Activated CD4-positive, CD25-positive, alpha-beta regulatory T cell treated with anti-CD3 and anti-CD28 coated beads, Interleukin-2, amount 50 U/mL, for 72 hours (primary cell): ENCODE results near the gene ZBTB34.
"Not testable (repeated sequence)": the region's sequence is repeated elsewhere in the genome, so short reads cannot be mapped to it uniquely, and the experiment has no call there.

ENCODE experiments used
- DNase-seq: peaks from one replicate; pipeline ENCODE4 v3.0.0; 2021

Gene ZBTB34, protein sequence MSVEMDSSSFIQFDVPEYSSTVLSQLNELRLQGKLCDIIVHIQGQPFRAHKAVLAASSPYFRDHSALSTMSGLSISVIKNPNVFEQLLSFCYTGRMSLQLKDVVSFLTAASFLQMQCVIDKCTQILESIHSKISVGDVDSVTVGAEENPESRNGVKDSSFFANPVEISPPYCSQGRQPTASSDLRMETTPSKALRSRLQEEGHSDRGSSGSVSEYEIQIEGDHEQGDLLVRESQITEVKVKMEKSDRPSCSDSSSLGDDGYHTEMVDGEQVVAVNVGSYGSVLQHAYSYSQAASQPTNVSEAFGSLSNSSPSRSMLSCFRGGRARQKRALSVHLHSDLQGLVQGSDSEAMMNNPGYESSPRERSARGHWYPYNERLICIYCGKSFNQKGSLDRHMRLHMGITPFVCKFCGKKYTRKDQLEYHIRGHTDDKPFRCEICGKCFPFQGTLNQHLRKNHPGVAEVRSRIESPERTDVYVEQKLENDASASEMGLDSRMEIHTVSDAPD

DNA sequence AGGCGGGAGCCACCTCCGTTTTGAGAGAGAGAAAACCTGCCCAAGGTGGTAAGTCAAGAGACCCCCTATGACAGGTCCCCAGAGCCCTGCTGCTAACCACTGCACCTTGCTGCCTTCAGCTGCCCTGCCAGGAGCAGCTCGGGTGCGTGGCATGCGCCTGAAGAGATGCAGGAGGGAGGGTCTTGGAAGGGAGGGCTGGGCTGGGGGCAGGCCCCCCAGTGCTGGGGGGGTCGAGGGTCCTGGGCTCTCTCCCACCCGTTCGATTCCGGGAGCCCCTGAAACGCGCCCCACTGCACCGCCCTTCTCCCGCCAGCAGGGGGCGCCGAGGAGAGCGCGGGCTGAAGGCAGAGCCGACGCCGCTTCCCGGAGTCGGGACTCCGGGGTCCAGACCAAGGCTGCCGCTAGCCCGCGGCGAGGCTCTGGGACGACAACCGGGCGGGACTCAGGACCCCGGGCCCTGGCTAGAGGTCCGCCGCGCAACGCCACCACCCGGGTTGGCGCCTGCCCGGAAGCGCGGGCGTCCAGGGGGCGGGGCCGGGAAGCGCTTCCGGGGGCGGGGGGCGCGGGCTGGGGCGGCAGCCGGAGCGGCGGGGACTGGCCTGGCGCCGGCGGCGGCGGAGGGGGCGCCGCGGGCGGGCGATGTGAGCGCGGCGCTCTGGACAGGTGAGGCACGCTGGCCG lies at the start of gene ZBTB34:
TSS of gene ZBTB34 (plus strand) at position 563 of the 680 bp plus-strand sequence. CDS start 18,761 bp downstream, outside the sequence.
- peak; percentile 81 for DNase-seq

DNA sequence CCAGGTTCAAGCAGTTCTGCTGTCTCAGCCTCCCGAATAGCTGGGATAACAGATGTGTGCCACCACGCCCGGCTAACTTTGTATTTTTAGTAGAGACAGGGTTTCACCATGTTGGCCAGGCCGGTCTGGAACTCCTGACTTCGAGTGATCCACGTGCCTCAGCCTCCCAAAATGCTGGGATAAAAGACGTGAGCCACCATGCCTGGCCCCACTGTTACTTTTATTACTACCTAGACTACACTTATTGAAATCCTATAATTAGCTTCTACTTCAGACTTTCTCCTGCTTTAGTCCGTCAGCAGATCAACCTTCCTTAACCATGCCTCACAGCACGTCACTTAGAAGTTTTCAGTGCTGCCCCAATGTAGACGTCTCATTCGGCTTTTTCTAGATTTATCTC lies 47.4 kb upstream of the ZBTB34 start:
- no peak for DNase-seq

DNA sequence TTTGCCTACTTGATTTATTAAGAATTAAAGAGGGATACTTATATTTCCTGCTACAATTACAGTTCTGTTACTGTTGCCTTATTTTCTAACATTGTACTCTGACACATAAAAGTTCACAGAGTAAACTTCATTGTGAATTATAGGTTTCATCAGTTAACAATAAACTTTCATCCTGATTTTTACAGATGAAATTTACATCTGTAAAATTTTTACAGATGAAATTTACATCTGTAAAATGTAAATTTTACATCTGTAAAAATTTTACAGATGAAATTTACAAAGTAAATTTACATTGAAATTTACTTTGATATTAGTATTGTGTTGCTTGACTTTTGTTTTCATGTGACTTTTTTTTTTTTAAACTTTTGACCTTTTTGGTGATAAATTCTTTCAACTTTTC lies 46.3 kb upstream of the ZBTB34 start:
- no peak for DNase-seq

DNA sequence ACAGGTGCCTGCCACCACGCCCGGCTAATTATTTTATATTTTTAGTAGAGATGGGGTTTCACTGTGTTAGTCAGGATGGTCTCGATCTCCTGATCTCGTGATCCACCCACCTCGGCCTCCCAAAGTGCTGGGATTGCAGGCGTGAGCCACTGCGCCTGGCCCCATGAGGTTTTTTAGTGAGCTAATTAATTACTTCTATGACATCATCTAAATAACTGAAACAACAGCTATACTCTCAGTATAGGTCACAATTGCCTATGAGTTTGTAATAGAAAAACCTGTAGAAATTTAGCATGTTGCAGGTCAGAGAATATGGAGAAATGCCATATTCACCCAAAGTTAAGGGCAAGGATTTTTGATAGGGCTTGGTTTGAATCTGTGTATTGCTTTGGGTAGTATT lies 42.8 kb upstream of the ZBTB34 start:
- DNase-seq: not testable (repeated sequence)

DNA sequence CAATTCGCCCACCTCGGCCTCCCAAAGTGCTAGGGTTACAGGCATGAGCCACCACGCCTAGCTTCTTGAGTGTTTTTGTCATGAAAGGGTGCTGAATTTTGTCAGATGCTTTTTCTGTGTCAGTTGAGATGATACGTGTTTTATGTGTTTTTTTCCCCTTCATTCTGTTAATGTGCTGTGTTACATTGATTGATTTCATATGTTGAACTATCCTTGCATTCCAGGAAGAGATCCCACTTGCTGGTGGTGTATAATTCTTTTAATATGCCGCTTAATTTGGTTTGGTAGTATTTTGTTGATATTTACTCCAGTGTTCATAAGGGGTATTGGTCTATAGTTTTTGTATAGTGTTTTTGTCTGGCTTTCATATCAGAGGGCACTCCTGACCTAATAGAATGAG lies 42.0 kb upstream of the ZBTB34 start:
- DNase-seq: no peak

DNA sequence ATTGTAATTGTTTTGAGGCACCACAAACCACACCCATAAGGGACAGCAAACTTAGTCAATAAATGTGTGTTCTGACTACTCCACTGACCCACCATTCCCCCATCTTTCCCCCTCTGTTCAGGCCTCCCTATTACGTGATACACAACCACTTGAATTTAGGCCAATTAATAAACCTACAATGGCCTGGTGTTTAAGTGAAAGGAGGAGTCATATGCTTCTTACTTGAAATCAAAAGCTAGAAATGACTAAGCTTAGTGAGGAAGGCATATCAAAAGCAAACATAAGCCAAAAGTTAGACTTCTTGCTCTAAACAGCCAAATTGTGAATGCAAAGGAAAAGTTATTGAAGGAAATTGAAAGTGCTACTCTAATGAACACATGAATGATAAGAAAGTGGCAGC lies 41.0 kb upstream of the ZBTB34 start:
- DNase-seq: no peak

DNA sequence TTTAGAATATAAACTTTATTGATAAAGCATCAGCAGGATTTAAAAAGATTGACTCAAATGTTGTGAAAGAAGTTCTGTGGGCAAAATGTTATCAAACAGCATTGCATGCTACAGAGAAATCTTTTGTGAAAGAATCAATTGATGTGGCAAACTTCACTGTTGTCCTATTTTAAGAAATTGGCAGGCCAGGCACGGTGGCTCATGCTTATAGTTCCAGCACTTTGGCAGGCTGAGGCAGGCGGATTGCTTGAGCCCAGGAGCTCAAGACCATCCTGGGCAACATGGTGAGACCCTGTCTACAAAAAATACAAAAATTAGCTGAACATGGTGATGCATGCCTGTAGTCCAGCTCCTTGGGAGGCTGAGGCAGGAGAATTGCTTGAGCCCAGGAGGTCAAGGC lies 38.2 kb upstream of the ZBTB34 start:
- no peak for DNase-seq

DNA sequence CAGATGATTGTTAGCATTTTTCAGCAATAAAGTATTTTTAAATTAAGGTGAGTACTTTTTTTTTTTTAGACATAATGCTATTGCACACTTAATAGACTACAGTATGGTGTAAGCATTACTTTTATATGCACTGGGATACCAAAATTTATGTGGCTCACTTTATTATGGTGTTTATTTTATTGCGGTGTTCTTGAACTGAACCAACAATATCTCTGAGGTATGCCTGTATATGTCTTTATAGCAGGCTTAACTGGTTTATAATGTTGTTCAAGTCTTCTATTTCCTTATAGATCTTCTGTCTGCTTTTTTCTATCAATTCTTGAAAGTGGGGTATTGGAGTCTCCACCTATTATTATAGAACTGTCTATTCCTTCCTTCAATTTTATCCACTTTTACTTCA lies 37.6 kb upstream of the ZBTB34 start:
- DNase-seq: no peak

DNA sequence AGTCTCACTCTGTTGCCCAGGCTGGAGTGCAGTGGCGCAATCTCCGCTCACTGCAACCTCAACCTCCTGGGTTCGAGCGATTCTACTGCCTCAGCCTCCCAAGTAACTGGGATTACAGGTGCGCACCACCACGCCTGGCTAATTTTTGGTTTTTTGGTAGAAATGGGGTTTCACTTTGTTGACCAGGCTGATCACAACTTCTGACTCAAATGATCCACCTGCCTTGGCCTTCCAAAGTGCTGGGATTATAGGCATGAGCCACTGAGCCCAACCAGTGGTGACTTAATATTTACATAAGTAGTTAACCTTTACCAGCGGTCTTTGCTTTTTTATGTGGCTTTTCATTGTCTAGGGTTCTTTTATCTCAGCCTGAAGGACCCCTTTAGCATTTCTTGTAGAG lies 36.4 kb upstream of the ZBTB34 start:
- not testable (repeated sequence) for DNase-seq

DNA sequence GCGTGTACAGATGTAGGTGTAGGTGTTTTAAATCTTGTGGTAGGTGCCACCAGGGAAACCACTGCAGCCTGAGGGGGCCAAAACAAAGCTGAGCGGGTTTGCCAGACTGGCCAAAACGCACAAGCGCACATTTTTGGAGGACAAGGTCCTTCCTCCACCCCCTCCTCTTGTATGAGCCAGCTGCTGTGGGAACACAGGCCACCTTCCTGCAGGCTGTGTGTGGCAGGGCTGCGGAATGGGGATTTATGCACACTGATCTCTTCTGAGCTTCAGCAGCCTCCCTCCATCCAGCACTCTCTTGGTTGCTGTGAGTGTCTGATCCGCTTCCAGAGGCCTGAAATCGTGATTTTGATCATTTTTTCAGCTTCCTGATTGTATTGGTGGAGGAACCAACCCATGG lies 33.2 kb upstream of the ZBTB34 start:
- no peak for DNase-seq

DNA sequence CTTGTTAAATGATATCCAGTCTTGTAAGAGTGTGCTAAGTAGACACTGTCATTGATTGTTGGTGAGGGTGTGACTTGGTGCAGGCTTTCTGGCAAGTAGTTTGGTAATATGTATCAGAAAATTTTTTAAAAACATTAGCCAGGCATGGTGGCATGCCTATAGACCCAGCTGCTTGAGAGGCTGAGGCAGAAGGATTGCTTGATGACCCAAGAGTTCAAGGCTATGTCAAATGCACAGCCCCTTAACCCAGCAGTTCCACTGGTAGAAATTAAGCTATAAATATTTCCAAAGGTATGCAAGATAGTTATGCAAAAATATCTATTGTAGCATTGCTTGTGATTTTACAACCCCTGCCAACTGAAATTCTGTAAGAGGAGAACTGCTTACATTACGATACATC lies 31.4 kb upstream of the ZBTB34 start:
- DNase-seq: no peak

DNA sequence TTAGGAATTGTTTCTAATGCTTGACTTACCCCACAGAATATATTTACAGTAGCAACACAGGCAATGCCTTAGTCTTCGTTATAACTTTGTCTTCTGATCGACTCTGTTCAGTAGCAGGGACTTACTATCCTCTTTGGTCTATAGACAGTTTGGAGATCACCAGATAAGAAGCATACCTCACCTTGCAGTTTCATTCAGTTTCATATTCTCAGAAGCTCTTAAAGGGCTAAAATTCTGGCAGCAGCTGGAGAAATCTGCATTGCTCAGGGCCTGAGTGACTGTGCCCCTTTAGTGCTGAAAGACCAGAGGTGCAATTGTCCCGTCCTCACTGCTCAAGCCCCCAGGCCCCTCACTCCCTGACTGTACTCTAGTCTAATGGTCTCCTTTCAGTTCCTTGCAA lies 29.6 kb upstream of the ZBTB34 start:
- DNase-seq: no peak

DNA sequence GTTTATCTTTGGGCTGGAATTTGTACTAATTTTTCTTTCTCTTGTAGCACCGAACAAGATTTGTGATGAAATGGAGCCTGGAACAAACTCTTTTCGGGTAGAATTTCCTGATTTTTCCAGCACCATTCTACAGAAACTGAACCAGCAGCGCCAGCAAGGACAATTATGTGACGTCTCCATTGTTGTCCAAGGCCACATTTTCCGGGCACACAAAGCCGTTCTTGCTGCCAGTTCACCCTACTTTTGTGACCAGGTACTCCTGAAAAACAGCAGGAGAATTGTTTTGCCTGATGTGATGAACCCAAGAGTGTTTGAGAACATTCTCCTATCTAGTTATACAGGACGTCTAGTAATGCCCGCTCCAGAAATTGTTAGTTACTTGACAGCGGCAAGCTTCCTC lies 28.0 kb upstream of the ZBTB34 start:
- no peak for DNase-seq

DNA sequence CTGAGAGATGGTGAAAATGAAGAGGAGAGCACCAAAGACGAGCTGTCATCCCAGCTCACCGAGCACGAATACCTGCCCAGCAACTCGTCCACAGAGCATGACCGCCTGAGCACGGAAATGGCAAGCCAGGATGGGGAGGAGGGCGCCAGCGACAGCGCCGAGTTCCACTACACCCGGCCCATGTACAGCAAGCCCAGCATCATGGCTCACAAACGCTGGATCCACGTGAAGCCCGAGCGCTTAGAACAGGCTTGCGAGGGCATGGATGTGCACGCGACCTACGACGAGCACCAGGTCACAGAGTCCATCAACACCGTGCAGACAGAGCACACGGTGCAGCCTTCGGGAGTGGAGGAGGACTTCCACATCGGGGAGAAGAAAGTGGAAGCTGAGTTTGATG lies 27.4 kb upstream of the ZBTB34 start:
- DNase-seq: no peak

DNA sequence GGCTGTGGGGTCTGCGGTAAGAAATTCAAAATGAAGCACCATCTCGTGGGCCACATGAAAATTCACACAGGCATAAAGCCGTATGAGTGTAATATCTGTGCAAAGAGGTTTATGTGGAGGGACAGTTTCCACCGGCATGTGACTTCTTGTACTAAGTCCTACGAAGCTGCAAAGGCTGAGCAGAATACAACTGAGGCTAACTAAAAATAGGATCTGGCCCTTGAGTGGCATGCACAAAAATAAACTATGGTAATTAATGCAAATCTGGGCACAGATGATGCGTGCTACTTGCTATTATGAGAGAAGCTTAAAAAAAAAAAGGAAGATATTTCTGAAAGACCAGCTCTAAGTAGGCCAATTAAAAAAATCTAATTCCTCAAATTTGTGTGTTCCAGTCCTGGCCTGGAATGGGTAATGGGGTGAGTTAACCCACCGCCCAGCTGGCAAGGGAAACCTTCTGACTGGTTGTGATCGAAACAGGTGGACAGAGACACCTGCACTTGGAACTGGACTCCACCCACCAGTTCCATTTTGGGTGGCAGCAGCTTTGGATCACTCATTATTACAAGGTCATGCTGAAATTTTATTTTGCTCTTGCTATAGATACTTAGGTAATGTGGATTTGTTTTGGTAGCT lies 26.6 kb upstream of the ZBTB34 start:
- DNase-seq: no peak

DNA sequence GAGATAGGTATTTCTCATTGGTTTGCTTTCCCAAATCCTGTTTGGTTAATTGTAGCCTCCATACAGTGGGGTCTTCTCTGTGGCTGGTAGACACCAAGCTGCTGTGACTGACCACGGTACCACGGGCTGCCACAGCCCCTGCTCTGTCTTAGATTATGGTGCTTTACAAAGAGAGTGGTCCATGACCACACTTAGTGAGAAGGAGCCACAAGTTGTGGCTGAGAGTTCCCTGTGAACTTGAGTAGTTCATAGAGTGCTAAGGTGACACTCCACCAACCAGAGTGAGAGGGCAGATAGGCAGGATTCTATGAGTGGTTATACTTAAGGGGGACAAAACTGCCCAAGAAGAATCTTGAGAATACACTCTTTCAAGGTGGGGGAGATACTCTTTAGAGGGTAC lies 25.8 kb upstream of the ZBTB34 start:
- DNase-seq: no peak

DNA sequence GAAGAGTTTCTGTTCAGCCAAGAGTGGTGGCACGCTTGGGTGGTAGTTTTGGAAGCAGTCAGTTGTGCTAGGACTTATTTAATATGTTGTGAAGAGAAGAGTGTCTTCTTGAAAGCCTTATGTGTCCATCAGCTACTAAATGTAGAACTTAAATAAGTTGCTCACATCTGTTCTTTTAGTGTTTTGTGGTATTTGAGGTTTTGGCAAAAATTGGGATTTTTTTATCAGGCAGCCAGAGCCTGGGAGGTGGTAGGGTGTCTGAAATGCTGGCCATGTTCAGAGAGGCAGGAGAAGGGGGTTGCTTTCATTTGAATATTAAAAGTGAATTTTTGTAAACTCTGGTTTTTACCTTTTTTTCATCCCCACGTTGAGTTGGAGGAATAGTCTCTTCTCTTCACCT lies 24.2 kb upstream of the ZBTB34 start:
- DNase-seq: no peak

DNA sequence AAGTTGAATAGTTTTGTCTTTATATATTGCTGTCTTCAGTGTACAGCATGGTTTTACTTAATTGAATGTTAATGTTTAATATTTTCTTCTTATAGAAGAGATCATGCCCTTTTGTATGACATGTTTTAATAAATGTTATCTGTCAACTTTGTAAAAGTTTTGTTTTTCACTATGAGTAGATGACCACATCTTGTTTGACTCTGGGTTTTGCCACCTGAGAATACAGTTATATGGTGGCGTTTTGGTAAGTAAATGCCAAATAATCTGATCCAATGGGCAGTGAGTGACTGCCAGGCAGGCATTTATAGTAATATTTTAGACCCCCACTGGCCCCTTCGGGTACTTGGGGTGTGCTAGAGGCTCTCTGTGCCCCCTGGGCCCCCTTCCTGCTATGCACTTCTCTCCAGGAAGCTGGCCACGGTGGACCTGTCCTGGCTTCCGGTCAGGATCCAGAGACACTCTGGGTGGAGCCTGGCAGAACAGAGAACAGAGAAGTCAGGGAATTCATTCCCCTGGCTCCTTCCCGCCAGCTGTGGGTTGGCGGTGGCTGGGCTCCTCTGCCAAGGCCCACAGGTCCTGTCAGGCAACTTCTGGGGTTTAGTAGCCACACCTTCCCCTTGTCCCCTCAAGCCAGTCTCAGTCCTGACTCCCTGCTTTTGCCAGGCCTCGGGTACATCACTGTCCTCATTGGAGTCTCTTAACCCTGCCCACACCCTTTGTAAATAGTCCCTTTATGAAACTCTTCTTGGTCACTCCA lies 22.2 kb upstream of the ZBTB34 start:
- no peak for DNase-seq

DNA sequence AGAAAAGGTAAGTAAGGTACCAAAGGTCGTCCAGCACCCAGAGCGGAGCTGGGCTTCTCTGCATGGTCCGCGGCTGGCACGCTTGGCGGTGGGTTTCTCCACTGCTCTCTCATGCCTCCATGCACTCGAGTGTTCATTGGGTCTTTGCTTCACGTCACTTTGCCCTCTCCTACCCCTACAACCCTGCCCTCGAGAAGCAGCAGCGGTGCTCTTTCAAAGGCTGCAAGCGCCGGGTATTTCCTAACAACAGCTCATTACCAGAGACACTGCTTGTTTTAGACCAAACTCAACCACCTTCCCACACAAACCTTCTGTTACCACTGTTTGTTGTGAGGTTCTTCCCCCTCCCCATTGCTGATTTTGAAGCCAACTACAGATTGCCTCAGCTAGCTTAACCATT lies 21.5 kb upstream of the ZBTB34 start:
- DNase-seq: no peak

DNA sequence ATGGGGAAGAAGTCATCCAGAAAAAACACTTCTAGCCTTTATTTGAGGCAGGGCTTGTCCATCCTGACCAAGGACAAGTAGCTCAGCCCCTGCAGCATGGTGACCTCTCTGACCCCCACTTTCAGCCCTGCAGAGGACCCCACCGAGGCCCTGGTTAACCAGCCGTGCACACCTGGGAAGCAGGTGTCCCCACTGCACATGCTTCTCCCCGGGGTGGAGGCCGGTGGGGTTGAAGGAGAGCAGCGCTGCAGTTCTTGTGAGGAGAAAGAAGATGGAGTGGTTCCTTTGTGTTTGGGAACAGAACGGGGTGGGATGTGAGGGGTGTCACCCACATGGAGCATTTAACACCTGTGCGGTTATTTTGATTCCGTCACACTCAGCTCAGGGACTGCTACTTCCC lies 21.1 kb upstream of the ZBTB34 start:
- no peak for DNase-seq

DNA sequence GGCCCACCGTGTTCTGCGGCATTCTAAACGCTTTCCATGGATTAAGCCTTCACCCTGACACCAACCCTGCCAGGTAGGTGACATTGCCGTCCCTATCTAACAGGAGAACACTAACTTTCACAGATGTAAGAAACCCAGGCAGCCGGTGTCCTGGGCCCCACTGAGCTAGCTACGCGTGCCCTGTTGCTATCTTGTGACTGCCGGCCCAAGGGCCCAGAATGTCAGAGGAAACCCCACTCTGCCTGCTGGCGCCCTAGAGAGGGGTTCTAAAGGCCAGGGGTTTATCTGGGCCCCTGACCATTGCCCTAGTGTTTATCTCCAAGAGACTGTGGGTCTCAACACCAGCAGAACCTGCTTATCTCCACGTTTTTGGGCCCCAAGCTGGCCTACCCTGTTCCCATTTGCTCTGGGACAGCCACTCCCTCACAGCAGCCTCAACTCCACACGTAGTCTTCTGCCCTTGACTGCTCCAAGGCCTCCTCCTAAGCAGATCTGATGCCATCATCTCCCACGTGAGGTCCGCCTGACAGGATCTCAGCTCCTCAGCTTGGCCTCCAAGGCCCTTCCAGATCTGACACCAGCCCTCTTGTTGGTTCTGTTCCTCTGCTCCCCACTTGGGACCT lies 18.1 kb upstream of the ZBTB34 start:
- DNase-seq: no peak

DNA sequence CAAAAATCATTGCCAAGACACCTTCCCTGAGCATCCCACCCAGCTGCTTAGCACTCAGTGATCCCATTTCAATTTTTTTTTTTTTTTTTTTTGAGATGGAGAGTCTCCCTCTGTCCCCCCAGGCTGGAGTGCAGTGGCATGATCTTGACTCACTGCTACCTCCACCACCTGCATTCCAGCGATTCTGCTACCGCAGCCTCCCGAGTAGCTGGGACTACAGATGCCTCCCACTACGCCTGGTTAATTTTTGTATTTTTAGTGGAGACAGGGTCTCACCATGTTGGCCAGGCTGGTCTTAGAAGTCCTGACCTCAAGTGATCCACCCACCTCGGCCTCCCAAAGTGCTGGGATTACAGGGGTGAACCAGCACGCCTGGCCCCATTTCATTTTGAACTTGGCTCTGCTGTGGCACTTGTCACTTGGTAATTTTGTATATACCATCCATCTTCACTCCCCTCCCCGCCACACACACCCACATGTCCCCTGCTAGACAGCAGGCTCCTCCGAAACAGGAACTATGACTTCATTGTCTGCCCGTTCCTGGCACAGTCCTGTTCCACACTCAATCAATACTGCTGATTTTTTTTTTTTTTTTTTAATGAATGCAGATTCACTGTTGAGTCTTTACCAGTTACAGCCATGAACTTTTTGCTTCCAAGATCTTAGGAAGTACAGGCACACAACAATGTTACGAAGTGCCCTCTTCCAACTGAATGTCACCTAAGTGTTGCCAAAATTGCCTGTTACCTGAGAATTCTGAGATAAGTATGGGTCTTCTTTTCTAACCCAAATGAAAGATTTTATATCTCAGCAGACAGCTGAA lies 17.3 kb upstream of the ZBTB34 start:
- DNase-seq: no peak
